Activated CD8-positive, alpha-beta memory T cell treated with anti-CD3 and anti-CD28 coated beads, Interleukin-2, amount 50 U/mL, for 4 hours (primary cell): ENCODE results near the gene CALHM2.
"Not testable (repeated sequence)": the region's sequence is repeated elsewhere in the genome, so short reads cannot be mapped to it uniquely, and the experiment has no call there.

Experiments used
- DNase-seq: peaks from one replicate; pipeline ENCODE4 v3.0.0-alpha.2; 2020

CALHM2 gene

DNA sequence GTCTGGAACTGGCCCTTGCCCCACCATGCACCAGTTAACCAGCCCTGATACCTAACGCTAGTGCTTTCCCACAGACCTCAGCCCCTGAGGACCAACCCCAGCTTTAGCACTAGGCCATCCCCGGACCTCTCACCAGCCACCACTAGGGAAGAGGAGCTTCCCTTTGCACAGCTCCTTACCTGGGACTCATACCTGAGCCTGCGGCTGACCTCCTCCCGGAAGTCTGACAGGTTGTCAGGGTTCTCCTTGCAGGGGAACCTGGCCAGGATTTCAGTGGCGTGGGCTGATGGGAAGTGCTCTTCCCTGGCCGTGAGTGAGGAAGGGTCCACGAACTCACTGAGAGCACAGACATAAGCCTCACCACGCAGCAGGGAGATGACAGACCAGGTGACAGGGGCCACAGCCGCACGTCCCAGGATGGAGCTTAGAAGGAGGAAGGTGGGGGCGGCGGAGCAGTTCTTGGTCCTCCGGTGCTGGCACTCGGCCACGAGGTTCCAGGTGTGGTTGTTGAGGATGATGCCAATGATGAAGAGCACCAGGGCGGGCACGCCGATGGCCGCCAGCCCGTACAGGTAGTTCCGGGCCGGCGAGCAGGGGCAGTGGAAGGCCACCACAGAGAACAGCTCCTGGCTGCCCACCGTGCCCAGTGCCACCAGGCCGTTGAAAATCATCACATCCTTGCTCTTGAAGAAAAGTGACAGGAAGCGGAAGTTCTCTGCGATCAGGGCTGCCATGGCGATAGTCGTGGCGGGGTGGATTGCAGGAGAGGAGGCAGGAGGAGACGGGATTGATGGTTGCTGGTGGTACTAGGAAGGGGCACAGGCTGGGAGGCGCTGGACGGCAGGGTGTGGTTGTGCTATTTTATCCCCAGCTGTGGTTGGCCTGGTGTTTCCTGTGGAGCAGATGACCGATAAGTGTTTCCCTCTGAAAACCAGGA lies 2.7 kb downstream of the CALHM2 start:
- DNase-seq = no peak

DNA sequence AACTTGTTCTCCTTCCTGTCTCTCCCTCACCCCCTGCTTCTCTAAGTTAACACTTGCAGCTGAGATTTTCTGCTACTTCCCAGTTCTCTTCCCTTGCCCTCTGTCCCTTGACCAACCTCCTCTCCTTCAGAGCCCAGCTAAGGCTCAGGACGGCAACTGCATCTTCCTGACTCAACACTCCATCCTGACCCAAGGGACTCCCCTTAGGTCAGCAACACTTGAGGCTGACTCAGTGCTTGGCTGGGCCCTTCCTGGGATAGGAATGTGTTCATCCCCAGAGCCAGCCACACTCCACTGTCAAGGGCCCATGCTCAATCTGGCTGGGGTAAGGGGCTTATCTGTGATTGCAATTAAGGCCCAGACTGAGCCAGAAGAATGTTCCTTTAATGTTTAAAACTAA lies 3.4 kb downstream of the CALHM2 start:
- DNase-seq = no peak

- no peak for DNase-seq
Observed at GRCh38 chr10:103447187-103447586, 5.0 kb downstream of the CALHM2 start.

GRCh38 chr10:103445767-103446567 lies 6.2 kb downstream of the CALHM2 start:
- DNase-seq = no peak

DNA sequence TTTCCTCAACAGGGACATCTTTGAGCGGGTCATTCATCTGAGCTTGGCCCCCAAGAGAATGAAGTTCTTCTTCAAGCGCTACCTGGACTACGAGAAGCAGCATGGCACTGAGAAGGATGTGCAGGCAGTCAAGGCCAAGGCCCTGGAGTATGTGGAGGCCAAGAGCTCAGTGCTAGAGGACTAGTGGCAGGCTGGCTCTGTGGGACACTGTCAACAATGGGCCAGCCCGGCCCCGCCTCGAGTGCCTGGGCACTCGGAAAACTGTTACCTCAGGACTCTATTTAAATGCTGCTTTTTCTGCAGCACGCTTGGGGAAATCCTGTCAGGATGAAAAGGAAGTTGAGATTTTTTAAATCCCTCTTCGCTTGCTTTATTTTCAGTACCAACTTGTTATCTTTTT lies 6.8 kb downstream of the CALHM2 start:
- DNase-seq = no peak

GRCh38 chr10:103444478-103444877 lies 7.7 kb downstream of the CALHM2 start:
- DNase-seq = no peak

DNA sequence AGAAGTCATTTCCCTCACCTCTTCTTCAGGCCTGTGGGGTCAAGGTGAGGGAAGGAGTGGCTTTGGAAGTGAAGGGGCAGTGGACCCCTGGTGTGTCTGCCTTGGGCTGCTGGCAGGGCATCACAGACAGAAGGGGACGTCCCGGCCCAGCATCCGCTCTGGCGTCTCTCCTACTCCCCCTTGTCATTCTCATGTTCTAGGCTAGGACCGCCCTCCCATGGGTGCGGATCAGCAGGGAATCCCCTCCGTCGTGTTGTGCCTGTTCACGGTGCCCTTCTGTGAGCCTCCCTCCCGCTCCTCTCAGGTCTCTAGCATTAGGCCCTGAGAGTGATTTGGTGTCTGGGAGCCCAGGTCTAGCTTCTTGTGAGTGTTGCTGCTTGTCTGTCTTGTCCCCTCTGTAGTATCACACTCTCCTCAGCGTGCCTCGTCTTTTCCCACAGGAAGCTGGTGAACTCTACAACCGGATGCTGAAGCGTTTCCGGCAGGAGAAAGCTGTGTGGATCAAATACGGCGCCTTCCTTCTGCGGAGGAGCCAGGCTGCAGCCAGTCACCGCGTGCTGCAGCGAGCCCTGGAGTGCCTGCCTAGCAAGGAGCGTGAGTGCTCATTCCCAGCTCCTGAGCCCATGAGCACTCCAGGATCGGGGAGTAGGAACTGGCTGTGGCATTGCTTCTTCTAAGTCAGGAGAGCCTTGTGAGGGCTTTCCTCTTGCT lies 8.5 kb downstream of the CALHM2 start:
- DNase-seq = no peak

DNA sequence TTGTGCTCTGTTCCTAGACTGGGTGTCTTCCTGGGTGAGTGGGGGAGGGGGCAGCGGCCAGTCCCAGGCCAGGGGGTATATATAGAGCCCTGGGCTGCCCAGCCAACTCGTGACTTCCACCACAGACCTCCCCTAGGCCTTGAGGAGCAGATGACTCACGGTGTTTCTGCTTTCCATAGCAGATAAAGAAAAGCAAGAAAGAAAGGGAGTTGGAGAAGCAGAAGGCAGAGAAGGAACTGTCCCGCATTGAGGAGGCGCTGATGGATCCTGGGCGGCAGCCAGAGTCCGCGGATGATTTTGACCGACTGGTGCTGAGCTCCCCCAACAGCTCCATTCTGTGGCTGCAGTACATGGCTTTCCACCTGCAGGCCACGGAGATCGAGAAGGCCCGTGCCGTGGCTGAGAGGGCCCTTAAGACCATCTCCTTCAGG lies 10.1 kb downstream of the CALHM2 start:
- no peak for DNase-seq

DNA sequence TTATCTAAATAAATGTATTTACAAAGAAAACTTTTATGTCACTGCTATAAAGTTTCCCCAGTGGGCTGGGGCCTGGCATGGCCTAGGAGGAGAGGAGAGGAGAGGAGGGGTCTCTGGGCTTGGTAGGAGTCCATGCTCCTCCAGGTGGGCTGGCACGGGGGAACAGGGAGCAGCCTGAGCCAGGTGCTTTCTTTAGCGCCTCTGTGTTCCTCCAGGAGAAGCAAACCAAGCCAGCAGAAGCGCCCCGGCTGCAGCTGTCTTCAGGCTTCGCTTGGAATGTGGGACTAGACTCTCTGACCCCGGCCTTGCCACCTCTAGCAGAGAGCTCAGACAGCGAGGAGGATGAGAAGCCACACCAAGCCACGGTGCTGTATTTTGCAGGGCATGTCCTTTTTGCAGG lies 10.6 kb downstream of the CALHM2 start:
- DNase-seq = no peak

GRCh38 chr10:103441206-103441605 lies 11.0 kb downstream of the CALHM2 start:
- no peak for DNase-seq

GRCh38 chr10:103440416-103440815 lies 11.8 kb downstream of the CALHM2 start:
- DNase-seq = no peak

GRCh38 chr10:103439776-103440175 lies 12.4 kb downstream of the CALHM2 start:
- no peak for DNase-seq

- no peak for DNase-seq
Observed at GRCh38 chr10:103433858-103434257, 18.3 kb downstream of the CALHM2 start.

- DNase-seq = no peak
Observed at GRCh38 chr10:103431902-103432301, 20.3 kb downstream of the CALHM2 start.

DNA sequence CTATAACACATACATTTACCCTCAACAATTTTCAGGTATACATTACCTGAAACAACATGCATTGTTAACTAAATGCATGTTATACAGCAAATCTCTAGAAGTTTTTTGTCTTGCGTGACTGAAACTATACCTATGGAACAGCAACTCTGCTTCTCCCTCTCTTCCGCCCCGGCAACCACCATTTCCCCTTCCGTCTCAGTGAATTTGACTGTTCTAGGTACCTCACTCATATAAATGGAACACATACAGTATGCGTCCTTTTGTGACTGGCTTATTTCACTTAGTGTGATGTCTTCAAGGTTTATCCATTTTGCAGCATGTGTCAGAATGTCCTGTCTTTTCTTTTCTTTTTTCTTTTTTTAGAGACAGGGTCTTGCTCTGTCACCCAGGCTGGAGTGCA lies 22.5 kb downstream of the CALHM2 start:
- DNase-seq = no peak

DNA sequence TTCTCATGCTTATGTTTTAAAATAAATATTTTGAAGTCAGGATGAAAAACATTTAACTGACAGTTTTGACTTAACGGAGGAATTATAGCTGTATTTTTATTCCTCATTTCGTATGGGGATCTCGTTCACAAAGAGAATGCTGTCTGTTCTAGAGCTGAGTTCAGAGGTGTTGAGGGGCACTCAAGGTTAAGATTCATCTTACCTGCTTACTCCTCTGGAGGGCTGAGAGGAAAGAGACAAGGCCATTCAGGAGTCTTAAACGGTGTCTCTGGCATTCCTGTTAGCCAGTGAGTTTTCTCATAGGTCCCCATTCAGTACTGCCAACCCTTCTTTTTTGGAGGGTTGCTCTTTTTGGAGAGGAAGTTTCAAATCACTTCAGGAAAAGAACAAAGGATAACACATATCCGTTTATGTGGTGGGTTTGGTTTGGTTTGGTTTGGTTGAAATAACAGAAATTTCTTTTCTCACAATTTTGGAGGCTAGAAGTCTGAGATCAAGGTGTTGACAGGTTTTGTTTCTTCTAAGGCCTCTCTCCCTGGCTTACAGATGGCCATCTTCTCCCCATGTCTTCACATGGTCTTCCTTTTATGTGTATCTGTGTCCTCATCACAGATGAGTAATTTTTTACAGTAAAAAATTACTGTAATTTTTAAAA lies 23.1 kb downstream of the CALHM2 start:
- DNase-seq = no peak

- no peak for DNase-seq
Observed at GRCh38 chr10:103427866-103428265, 24.3 kb downstream of the CALHM2 start.

DNA sequence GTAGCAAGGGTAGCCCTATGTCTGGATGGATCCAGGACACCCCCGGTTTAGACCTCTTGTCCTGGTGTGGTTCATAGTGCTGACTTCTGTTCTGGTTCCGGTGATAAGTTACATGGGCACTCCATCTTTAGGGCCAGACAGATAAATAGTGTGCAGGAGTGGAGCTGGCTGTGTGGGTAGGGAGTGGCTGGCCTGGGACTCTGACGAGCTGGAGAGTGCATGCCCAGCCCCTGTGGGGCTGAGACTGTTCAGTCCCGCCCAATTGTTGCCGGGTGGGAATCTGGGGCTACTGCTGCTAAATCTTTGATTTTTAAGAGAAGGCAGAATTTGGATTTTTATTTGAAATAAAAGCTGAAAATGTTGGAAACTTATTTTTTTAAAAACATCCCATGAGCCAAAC lies 28.4 kb downstream of the CALHM2 start:
- DNase-seq = no peak

DNA sequence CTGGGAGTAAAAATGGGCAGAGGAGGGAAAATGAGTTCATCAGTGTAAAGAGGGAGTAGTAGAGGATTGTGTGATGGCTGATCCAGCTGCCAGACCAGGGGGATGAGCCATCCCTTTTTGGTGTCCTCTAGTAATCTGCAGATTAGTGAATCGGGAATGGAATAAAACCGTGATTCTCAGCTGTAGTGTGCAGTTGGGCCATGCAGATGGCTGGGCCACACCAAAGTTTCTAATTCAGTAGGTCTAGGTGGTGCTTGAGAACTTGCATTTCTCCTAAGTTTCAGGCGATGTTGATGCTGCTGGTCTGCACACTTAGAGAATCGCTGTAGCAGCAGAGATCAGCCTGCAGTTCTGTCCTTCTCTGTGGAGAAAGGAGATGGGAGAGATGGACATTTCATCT lies 33.1 kb downstream of the CALHM2 start:
- no peak for DNase-seq

DNA sequence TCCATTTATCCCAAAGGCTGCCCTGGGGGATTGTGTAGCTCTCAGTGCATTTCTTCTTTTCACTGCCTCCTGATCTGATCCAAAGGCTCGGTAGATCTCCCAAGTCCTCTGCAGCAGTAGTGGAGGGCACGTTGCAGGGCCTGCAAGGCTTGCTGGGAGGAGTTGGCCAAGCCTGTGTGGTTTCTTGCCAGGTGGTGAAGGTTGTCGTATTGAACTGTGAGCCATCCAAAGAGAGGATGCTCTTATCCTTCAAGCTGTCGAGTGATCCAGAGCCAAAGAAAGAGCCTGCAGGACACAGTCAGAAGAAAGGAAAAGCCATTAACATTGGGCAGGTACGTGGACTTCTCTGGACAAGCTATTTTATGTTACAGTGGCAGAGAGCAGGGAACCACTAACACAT lies 34.6 kb downstream of the CALHM2 start:
- DNase-seq = no peak

DNA sequence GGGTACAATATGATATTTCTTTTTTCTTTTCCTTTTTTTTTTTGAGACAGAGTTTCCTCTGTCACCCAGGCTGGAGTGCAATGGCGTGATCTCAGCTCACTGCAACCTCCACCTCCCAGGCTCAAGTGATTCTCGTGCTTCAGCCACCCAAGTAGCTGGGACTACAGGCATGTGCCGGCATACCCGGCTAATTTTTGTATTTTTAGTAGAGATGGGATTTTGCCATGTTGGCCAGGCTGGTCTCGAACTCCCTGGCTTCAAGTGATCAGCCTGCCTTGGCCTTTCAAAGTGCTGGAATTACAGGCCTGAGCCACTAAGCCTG lies 35.1 kb downstream of the CALHM2 start:
- not testable (repeated sequence) for DNase-seq

DNA sequence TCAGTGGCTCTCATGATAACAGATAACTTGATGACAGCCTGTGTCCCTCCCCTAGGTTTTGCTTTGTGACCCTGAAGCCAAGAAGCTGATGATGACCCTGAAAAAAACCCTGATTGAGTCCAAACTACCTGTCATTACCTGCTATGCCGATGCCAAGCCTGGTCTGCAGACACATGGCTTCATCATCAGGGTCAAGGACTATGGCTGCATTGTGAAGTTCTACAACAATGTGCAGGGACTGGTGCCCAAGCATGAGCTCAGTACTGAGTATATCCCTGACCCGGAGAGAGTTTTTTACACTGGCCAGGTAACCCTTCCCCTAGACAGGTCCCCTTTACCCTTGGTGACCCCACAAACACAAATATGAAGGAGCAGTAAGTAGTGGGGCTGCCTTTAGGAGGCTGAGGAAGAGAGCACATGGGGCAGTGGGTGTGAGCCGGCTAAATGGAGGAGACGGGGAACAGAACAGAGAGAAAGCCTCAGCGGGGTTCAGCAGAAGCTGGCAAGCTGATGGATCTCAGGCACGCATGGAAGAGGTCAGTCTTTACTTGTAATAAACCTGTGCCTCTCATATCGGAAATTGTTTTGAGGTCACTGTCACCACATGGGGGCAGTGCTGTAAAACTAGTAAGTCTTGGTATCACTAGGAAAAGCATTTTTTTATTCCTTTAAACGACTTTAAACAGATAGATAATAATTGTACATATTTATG lies 35.6 kb downstream of the CALHM2 start:
- DNase-seq = peak; percentile 61
